HG03175 (cell line): Measurements from ENCODE around the gene HECTD1.
"Not testable (repeated sequence)": the region's sequence is repeated elsewhere in the genome, so short reads cannot be mapped to it uniquely, and the experiment has no call there.

Experiments used
- ATAC-seq: cut with Tn5 transposase; IDR thresholded peaks from one replicate; pipeline ENCODE4 v1.9.1; 2021; ENCODE audit warnings: mild to moderate bottlenecking, moderate library complexity; ENCODE audit not compliant: unreplicated experiment

Gene HECTD1

DNA sequence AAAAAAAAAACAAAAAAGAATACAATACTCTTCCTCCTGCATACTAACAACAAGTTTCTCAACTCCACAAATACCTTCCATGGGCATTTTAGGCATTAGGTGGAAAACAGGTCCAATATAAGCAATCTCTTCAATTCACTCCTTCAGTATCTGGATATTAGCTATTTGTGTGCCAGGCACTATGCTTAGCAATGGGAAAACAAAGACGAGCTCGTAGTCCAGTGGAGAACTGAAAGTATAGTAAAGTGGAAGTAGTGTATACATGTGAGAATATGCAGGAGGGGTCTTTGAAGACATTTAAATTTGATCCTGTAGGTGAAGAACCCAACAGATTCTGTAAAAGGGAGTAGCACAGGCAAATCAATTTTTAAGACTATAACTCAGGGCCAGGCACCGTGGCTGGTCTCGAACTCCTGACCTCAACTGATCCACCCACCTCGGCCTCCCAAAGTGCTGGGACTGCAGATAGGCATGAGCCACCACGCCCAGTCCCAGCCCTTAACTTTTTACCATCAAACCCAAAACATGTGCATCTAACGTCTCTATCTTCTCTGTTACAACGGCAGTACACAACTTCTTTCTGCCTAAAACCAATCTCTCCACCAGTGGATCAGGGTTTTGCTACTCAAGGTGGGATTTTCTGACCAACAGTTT is 10.6 kb downstream of the HECTD1 start:
- ATAC-seq, result no peak

DNA sequence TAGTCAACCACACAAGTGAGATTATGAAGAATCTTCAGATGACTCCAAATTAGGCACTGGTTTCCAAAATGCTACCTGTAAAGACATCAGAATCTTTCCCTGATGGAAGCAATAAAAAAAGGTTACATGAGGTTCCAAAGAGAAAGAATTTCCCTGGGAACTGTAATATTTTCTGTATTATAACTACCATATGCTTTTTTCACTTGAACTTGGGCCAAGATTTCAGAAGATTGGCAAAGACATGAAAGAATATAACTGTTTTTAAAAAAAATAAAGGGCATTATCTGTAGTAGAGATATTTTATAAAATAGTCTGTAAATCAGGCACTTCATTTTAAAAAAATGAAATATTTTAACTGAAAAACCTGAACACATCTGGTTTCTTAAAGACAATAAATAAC is 12.9 kb downstream of the HECTD1 start:
- ATAC-seq, result no peak

- no peak for ATAC-seq
Measured at GRCh38 chr14:31194095-31194494, 13.5 kb downstream of the HECTD1 start.

DNA sequence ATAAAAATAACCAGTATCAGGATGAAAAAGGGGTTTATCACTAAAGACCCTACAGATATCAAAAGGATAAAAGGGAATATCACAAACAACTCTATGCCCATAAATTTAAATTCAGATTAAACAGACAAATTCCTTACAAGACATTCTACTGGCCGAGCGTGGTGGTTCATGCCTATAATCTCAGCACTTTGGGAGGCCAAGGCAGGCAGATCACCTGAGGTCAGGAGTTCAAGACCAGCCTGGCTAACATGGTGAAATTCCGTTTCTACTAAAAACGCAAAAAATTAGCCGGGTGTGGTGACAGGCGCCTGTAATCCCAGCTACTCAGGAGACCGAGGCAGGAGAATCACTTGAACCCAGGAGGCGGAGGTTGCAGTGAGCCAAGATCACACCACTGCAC is 15.0 kb downstream of the HECTD1 start:
- ATAC-seq, result not testable (repeated sequence)

DNA sequence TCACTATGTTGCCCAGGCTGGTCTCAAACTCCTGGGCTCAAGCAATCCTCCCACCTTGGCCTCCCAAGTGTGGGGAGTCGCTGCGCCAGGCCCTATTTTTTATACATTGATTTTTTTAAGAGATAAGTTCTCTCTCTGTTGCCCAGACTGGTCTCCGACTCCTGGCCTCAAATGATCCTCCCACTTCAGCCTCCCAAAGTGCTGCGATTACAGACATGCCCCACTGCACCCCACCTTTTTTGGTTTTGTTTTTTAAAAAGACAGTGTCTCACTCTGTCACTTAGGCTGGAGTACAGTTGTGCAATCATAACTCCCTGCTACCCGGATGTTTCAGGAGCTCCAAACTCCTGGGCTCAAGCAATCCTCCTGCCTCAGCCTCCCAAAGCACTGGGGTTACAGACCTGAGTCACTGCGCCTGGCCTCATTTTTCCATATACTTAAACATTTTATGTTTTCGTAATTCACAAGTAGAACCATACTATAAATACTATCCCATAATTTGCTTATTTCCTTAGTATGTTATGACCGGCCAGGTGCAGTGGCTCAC is 16.8 kb downstream of the HECTD1 start:
- ATAC-seq, result no peak

DNA sequence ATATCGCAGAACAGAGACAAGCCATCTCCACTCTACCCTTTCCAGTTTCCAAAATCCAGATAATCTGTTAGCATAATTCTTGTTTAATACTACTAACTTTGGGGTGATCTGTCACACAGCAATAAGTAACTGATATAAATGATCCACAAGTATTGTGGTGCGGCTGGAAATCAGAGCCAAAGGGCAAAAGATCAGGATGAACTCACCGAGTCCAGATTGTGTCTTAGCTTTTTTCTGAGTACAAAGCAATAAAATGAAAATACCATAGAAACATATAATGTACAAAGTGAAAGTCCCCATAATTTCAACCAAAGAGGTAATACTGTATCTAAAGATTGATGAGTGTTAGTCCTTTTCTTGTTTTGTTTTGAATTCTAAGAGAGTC is 17.4 kb downstream of the HECTD1 start:
- no peak for ATAC-seq

- no peak for ATAC-seq
Measured at GRCh38 chr14:31189346-31190218, 18.0 kb downstream of the HECTD1 start.

DNA sequence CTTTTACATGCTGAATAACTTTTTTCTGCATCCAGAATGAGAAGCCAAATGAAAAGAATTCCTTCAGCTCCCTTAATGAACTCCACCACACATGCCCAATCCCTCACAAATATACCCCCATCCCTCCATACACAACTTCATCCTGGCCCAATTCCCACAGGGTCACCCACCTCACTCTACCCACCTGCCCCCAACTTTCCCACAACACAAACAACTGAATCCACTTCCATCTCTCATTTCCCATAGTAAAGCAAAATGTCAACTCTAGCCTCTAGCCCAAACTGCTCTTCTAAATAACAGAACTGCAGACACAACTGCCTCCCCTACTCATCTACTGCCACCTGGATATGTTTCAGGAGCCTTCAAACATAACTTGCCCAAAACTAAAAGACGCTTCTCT is 18.8 kb downstream of the HECTD1 start:
- no peak for ATAC-seq

- ATAC-seq, result not testable (repeated sequence)
Measured at GRCh38 chr14:31182016-31182415, 25.6 kb downstream of the HECTD1 start.

- no peak for ATAC-seq
Measured at GRCh38 chr14:31181271-31181670, 26.3 kb downstream of the HECTD1 start.

- no peak for ATAC-seq
Measured at GRCh38 chr14:31180299-31181051, 27.1 kb downstream of the HECTD1 start.

DNA sequence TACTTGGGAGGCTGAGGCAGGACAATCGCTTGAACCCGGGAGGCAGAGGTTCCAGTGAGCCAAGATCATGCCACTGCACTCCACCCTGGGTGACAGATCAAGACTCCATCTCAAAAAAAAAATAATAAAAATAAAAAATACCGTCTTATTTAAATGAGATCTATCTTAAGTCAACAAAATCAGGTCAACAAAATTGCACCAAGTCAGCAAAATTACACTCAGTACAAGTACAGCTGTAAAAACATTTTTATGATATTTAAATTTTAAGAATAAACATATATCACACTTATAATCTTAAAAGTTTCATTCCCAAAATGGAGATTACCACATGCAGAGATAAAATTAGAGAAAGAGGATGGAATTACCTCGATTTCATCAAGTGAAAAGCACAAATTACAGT is 33.2 kb downstream of the HECTD1 start:
- ATAC-seq, result no peak

GRCh38 chr14:31173120-31173837 is 34.3 kb downstream of the HECTD1 start:
- no peak for ATAC-seq

- ATAC-seq, result no peak
Measured at GRCh38 chr14:31172084-31172483, 35.5 kb downstream of the HECTD1 start.

GRCh38 chr14:31170411-31170810 is 37.2 kb downstream of the HECTD1 start:
- ATAC-seq, result no peak

- ATAC-seq, result no peak
Measured at GRCh38 chr14:31169877-31170276, 37.7 kb downstream of the HECTD1 start.

- no peak for ATAC-seq
Measured at GRCh38 chr14:31167032-31167431, 40.6 kb downstream of the HECTD1 start.

GRCh38 chr14:31166271-31166561 is 41.4 kb downstream of the HECTD1 start:
- ATAC-seq, result no peak

DNA sequence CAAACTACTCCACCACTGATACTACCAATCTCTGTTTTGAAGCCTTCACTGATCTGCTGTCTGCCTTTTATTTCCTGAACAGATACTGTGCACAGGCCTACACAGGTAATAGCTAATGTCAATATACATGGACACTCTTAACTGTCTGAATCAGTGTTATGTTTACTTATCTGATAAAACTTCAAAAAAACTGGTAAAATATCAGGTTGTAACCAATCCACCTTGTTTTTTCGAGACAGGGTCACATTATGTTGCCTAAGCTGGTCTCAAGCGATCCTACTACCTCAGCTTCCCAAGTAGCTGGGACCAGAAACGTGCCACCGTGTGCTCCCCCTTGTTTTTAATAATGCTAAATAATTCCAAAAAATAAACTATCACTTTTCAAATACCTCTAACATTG is 43.5 kb downstream of the HECTD1 start:
- no peak for ATAC-seq

GRCh38 chr14:31162910-31163649 is 44.5 kb downstream of the HECTD1 start:
- ATAC-seq, result no peak
